Raji (cell line): ENCODE data around the gene MAP3K9.

Source experiments
- POLR2A ChIP-seq: IDR thresholded peaks from 2 replicates; pipeline ENCODE4 v1.6.1; 2011; ENCODE audit warnings: low read depth, low read length, control low read depth; ENCODE audit not compliant: insufficient read depth

MAP3K9 gene

GRCh38 chr14:70776197-70776596 is 33.1 kb downstream of the MAP3K9 start:
- TF ChIP-seq POLR2A: no peak

GRCh38 chr14:70773182-70773862 is 36.0 kb downstream of the MAP3K9 start:
- TF ChIP-seq POLR2A: no peak

- no peak for TF ChIP-seq POLR2A
These were observed 37.5 kb downstream of the MAP3K9 start for GRCh38 chr14:70771781-70772212.

GRCh38 chr14:70770490-70770889 is 38.8 kb downstream of the MAP3K9 start:
- TF ChIP-seq POLR2A: no peak

- no peak for TF ChIP-seq POLR2A
These were observed 49.9 kb downstream of the MAP3K9 start for GRCh38 chr14:70759398-70759797.

- TF ChIP-seq POLR2A: no peak
These were observed 53.7 kb downstream of the MAP3K9 start for GRCh38 chr14:70755655-70756054.

GRCh38 chr14:70754991-70755390 is 54.3 kb downstream of the MAP3K9 start:
- TF ChIP-seq POLR2A: no peak

- TF ChIP-seq POLR2A: no peak
These were observed 55.8 kb downstream of the MAP3K9 start for GRCh38 chr14:70753518-70753953.

- no peak for TF ChIP-seq POLR2A
These were observed 60.9 kb downstream of the MAP3K9 start for GRCh38 chr14:70748422-70748821.

- no peak for TF ChIP-seq POLR2A
These were observed 64.7 kb downstream of the MAP3K9 start for GRCh38 chr14:70744641-70745040.

- no peak for TF ChIP-seq POLR2A
These were observed 67.0 kb downstream of the MAP3K9 start for GRCh38 chr14:70742316-70742715.

GRCh38 chr14:70741482-70741881 is 67.8 kb downstream of the MAP3K9 start:
- no peak for TF ChIP-seq POLR2A

GRCh38 chr14:70735043-70735442 is 74.3 kb downstream of the MAP3K9 start:
- TF ChIP-seq POLR2A: no peak

- no peak for TF ChIP-seq POLR2A
These were observed 77.7 kb downstream of the MAP3K9 start for GRCh38 chr14:70731447-70732239.

GRCh38 chr14:70730393-70730792 is 78.9 kb downstream of the MAP3K9 start:
- no peak for TF ChIP-seq POLR2A

- no peak for TF ChIP-seq POLR2A
These were observed 82.5 kb downstream of the MAP3K9 start for GRCh38 chr14:70726651-70727375.
